Endothelial cell of umbilical vein (primary cell): ENCODE results near the gene HSPA6. TPM values are rescaled to one million over a fixed set of nuclear protein-coding genes. Genes with fewer than 3 reads are reported as not detected.
"Not testable (repeated sequence)": the region's sequence is repeated elsewhere in the genome, so short reads cannot be mapped to it uniquely, and the experiment has no call there.

Source experiments
- BruUV-seq: library from RNA; stranded (reverse); fragments of 400-500 nt; replicated peaks from 2 replicates; lab custom pipeline; 2021; lab: Mats Ljungman, UMichigan
- CTCF ChIA-PET: fragments of 300-600, 350-600 bp; sonication (Branson Sonifier 250); formaldehyde crosslinking; loops from one replicate; lab custom pipeline; 2021; ENCODE audit warnings: antibody characterized with exemption, inconsistent platforms; lab: Charles Lee
- POLR2A ChIA-PET: fragments of 300-600, 350-600 bp; sonication (Branson Sonifier 250); formaldehyde crosslinking; loops from one replicate; lab custom pipeline; 2021; ENCODE audit warnings: antibody characterized with exemption, inconsistent platforms; lab: Charles Lee
- DNase-seq: peaks from one replicate; pipeline ENCODE4 v3.0.0-alpha.2; 2011; ENCODE audit warnings: low read depth, low spot score
- FAIRE-seq: peaks from 2 replicates; lab custom pipeline; 2011; peaks lifted over from hg19 to GRCh38; lab: Jason Lieb, UNC
- H2AFZ ChIP-seq: 2 replicates; pipeline ENCODE4 v1.6.0; 2012; ENCODE audit warnings: low read depth, low read length, control low read depth, inconsistent platforms
- H3K27ac ChIP-seq: 2 replicates; pipeline ENCODE4 v1.5.1; 2011; ENCODE audit warnings: low read depth, mild to moderate bottlenecking, control low read depth, low read length, moderate library complexity; ENCODE audit not compliant: insufficient read depth
- H3K27me3 ChIP-seq, 2 experiments: 2 replicates each; pipeline versions ENCODE4 v1.6.0 to v1.6.1; 2011; ENCODE audit warnings: low read length in 2 of 2, mixed read lengths in 1 of 2; ENCODE audit not compliant: control insufficient read depth in 2 of 2, insufficient read depth in 2 of 2
- H3K36me3 ChIP-seq, 2 experiments: 2 replicates in 1 of 2; 3 replicates in 1 of 2; pipeline ENCODE4 v1.5.1; 2011; ENCODE audit warnings: low read length in 2 of 2, mild to moderate bottlenecking in 1 of 2, moderate library complexity in 1 of 2; ENCODE audit not compliant: control insufficient read depth in 2 of 2, insufficient read depth in 2 of 2; ENCODE audit errors: extremely low read depth in 1 of 2
- H3K4me1 ChIP-seq: 3 replicates; pipeline ENCODE4 v1.5.1; 2011; ENCODE audit warnings: mild to moderate bottlenecking, low read length; ENCODE audit not compliant: control insufficient read depth, insufficient read depth; ENCODE audit errors: extremely low read depth
- H3K4me2 ChIP-seq: 2 replicates; pipeline ENCODE4 v1.6.1; 2011; ENCODE audit warnings: low read length, control low read depth, mixed read lengths; ENCODE audit not compliant: insufficient read depth
- H3K4me3 ChIP-seq, 3 experiments: fragments of 200-600 bp in 1 of 3; sonication (generic), shearing (Covaris generic) in 1 of 3; replicated peaks in 1 of 3; 2 replicates each; pipeline ENCODE4 v1.5.1; 2011 to 2016; ENCODE audit warnings: control low read depth in 3 of 3, low read length in 3 of 3, mild to moderate bottlenecking in 2 of 3, inconsistent platforms in 1 of 3, low read depth in 1 of 3, moderate library complexity in 1 of 3; ENCODE audit not compliant: insufficient read depth in 1 of 3
- H3K79me2 ChIP-seq: 2 replicates; pipeline ENCODE4 v1.6.0; 2012; ENCODE audit warnings: low read length, inconsistent platforms; ENCODE audit not compliant: control insufficient read depth, insufficient read depth
- H3K9ac ChIP-seq: replicated peaks from 2 replicates; pipeline ENCODE3; 2011; ENCODE audit warnings: low read length, control low read depth; ENCODE audit not compliant: insufficient read depth; ENCODE audit errors: extremely low read depth
- H3K9me1 ChIP-seq: replicated peaks from 3 replicates; pipeline ENCODE4 v1.6.0; 2011; ENCODE audit warnings: mild to moderate bottlenecking, low read length; ENCODE audit not compliant: control insufficient read depth, insufficient read depth; ENCODE audit errors: extremely low read depth
- H3K9me3 ChIP-seq: replicated peaks from 2 replicates; pipeline ENCODE4 v1.5.1; 2012; ENCODE audit warnings: low read length, inconsistent platforms; ENCODE audit not compliant: control insufficient read depth, insufficient read depth
- H4K20me1 ChIP-seq: replicated peaks from 2 replicates; pipeline ENCODE3; 2011; ENCODE audit warnings: mild to moderate bottlenecking, low read length; ENCODE audit not compliant: control insufficient read depth, insufficient read depth; ENCODE audit errors: extremely low read depth
- dilution Hi-C: fragments of 300-500 bp; cut with MboI; formaldehyde crosslinking; loops from one replicate; pipeline ENCODE4 v1.15.0; 2019; ENCODE audit warnings: low sequenced_read_pairs; ENCODE audit not compliant: extremely low pct_ligation_motif_present
- intact Hi-C: fragments of 100-400 bp; cut with micrococcal nuclease; formaldehyde crosslinking; loops from one replicate; pipeline ENCODE4 v1.10.0; 2022
- polyA plus RNA-seq, 4 experiments: library from polyadenylated mRNA; depleted of rRNA in 3 of 4; stranded (reverse) in 3 of 4; unstranded in 1 of 4; fragments of >200 nt; gene quantifications; 2 replicates each; pipeline versions ENCODE4 v1.2.1 to v1.2.3, GENCODE V29; 2011 to 2012; ENCODE audit warnings: missing spikeins in 1 of 4
- total RNA-seq: library from RNA; stranded (reverse); gene quantifications from 2 replicates; pipeline ENCODE4 v1.2.3, GENCODE V29; 2021

HSPA6 gene
- total and polyA plus RNA-seq, 2 donors (not counting 3 experiments of a cell fraction or from before 2014, with no cell fraction given): 0.10 to 0.13 TPM

DNA sequence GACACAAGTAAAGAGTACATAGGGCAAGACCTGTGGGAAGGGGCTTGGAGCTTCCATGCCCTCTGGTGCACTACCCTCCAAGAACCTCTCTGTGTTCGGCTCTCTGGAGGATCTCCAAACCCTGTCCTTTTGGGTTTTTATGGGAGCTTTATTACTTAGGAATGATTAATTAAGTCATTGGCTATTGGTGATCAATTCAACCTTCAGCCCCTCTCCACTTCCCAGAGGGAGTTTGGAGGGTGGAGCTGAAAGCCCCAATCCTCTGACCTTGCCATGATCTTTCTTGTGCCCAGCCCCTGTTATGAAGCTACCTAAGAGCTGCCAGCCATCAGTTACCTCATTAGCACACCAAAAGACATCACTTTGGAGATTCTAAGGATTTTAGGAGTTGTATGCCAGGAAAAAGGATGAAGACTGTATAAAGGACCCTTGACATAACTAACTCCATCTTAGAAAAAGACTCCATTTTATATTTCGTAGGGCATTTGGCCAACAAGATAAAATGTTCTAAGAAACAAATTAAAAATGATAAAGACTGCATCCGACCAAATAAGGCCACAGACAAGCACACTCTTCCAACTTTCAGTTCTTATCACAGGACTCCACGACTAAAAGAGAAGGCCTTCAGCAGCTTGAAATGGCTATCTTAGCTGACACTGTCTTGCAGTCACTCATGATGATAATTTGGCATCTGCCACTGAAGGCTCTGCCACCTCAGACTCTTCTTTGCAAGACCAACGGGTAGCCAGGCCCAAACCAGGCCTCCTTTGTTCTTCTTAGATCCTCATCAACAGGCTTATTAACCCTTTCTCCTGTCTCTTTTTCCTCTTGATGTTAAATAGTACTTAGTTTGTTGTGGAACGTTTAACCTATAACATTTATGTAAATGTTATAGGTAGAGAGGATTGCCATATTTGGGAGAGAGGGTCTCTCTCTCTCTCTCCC, 33.4 kb downstream of the HSPA6 start:
- dilution Hi-C loops, H4K20me1 ChIP-seq, CTCF ChIA-PET: not testable (repeated sequence)

DNA sequence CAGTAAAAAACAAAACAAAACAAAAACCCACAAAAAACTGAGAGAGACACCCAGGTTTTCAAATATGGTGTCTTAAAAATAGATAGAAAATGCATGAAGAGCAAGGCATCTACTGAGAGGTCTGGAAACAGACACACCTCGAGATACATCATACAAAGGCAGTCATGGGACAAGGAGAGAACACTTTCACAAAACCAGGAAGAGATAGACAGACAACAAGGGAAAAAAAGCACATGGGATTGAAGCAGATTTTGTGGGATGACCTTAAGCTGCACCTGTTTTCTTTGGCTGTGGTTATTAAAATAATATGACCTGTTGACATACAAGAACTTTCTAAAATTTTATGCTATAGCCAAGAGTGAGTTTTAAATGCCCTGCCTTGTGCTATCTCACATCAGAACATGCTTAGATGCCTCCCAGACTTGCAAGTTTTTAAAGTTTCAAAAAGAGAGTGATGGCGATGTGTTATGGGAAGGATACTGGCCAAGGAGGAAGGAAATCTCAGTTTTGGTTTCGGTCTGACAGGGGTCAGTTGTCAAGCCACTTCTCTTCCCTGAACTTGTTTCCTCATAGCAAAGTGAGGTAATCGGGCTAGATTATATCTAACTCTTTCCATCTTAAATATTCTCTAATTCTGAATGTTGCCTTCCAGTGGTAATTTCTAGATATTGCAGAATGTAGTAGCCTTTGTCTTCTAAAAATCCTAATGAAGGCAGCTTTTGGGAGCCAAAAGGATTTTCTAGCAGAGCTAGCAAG, 36.8 kb downstream of the HSPA6 start:
- H3K4me2 ChIP-seq, H3K9me1 ChIP-seq, dilution Hi-C loops, H4K20me1 ChIP-seq, H3K9ac ChIP-seq, CTCF ChIA-PET, BruUV-seq, H3K9me3 ChIP-seq, H3K4me1 ChIP-seq, H3K27ac ChIP-seq, POLR2A ChIA-PET, H2AFZ ChIP-seq, H3K27me3 ChIP-seq, H3K79me2 ChIP-seq, H3K4me3 ChIP-seq, H3K36me3 ChIP-seq: not testable (repeated sequence)
- FAIRE-seq (peak; percentile 69), DNase-seq (peak; percentile 32)
- intact Hi-C loops: loop anchor here (10.0 kb wide), 2 partner anchors 76 to 184 kb away; partner anchors contain the start of gene DUSP12

More for the DNA sequence above, 33.4 kb downstream of the HSPA6 start:
- H3K4me3 ChIP-seq, H3K9me3 ChIP-seq, FAIRE-seq, intact Hi-C loops, H3K27me3 ChIP-seq, H2AFZ ChIP-seq, H3K4me1 ChIP-seq, H3K9ac ChIP-seq, BruUV-seq, H3K36me3 ChIP-seq, POLR2A ChIA-PET, H3K9me1 ChIP-seq, H3K27ac ChIP-seq, H3K4me2 ChIP-seq, H3K79me2 ChIP-seq, DNase-seq: not testable (repeated sequence)

DNA sequence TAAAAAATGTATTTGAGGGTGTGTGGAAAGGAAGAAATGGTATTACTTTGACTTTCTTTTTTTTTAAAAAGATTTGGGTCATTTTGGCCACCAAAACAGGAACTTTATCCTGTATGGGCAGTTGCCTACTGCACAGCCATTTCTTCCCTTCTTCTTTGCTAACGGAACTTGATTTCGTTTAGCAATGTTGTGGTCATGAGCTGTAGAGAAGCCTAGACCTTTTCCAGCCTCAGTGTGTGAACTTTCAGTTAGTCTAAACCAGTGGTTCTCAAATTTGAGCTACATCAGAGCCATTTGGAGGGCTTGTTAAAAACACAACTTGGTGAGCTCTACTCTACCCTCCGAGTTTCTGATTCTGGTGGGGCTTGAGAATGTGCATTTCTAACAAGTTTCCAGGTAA, 38.1 kb downstream of the HSPA6 start:
- POLR2A ChIA-PET, dilution Hi-C loops, H3K4me2 ChIP-seq, H3K27ac ChIP-seq, H3K9me1 ChIP-seq, H2AFZ ChIP-seq, FAIRE-seq, DNase-seq, H3K9ac ChIP-seq, H3K4me1 ChIP-seq, CTCF ChIA-PET, H3K9me3 ChIP-seq, H4K20me1 ChIP-seq, H3K4me3 ChIP-seq, BruUV-seq, H3K36me3 ChIP-seq, H3K27me3 ChIP-seq, H3K79me2 ChIP-seq: not testable (repeated sequence)
- intact Hi-C loops: loop anchor here (10.0 kb wide), 2 partner anchors 78 to 182 kb away; partner anchors contain the start of gene DUSP12
